ENCODE data around the gene SCYGR6.

SCYGR6 gene

GRCh38 chr2:227706859-227707258 lies 17.7 kb downstream of the SCYGR6 start:
- TF ChIP-seq POLR2A (IDR thresholded peaks at IDR 0.05; ENCODE audit: low read depth, low read length) (no peak), POLR2AphosphoS5 (IDR thresholded peaks at IDR 0.05; ENCODE audit: low read depth, low read length) (no peak), TAF1 (IDR thresholded peaks at IDR 0.05; ENCODE audit: borderline replicate concordance, low read depth, low read length) (no peak)
- FAIRE-seq (no peak), DNase-seq (ENCODE audit: insufficient read length) (no peak)

- DNase-seq (ENCODE audit: insufficient read length) = no peak
- no peak for TF ChIP-seq POLR2A (IDR thresholded peaks at IDR 0.05; ENCODE audit: low read depth, low read length)
- TF ChIP-seq TAF1 (IDR thresholded peaks at IDR 0.05; ENCODE audit: borderline replicate concordance, low read depth, low read length) = no peak
- no peak for TF ChIP-seq POLR2AphosphoS5 (IDR thresholded peaks at IDR 0.05; ENCODE audit: low read depth, low read length)
- no peak for FAIRE-seq
These were observed 20.6 kb downstream of the SCYGR6 start for GRCh38 chr2:227703961-227704360.

GRCh38 chr2:227703280-227703732 lies 21.3 kb downstream of the SCYGR6 start:
- DNase-seq (ENCODE audit: insufficient read length) (no peak), FAIRE-seq (no peak)
- TF ChIP-seq POLR2AphosphoS5 (IDR thresholded peaks at IDR 0.05; ENCODE audit: low read depth, low read length) (no peak), POLR2A (IDR thresholded peaks at IDR 0.05; ENCODE audit: low read depth, low read length) (no peak), TAF1 (IDR thresholded peaks at IDR 0.05; ENCODE audit: borderline replicate concordance, low read depth, low read length) (no peak)

- DNase-seq (ENCODE audit: insufficient read length) = no peak
- FAIRE-seq = no peak
- no peak for TF ChIP-seq POLR2A (IDR thresholded peaks at IDR 0.05; ENCODE audit: low read depth, low read length)
- TF ChIP-seq POLR2AphosphoS5 (IDR thresholded peaks at IDR 0.05; ENCODE audit: low read depth, low read length) = no peak
- no peak for TF ChIP-seq TAF1 (IDR thresholded peaks at IDR 0.05; ENCODE audit: borderline replicate concordance, low read depth, low read length)
These were observed 23.0 kb downstream of the SCYGR6 start for GRCh38 chr2:227701556-227701955.

- no peak for FAIRE-seq
- TF ChIP-seq TAF1 (IDR thresholded peaks at IDR 0.05; ENCODE audit: borderline replicate concordance, low read depth, low read length) (no peak), POLR2A (IDR thresholded peaks at IDR 0.05; ENCODE audit: low read depth, low read length) (no peak), POLR2AphosphoS5 (IDR thresholded peaks at IDR 0.05; ENCODE audit: low read depth, low read length) (no peak)
- DNase-seq (ENCODE audit: insufficient read length) = no peak
These were observed 27.4 kb downstream of the SCYGR6 start for GRCh38 chr2:227696990-227697679.

- DNase-seq (ENCODE audit: insufficient read length) = no peak
- FAIRE-seq = no peak
- no peak for TF ChIP-seq POLR2A (IDR thresholded peaks at IDR 0.05; ENCODE audit: low read depth, low read length)
- no peak for TF ChIP-seq POLR2AphosphoS5 (IDR thresholded peaks at IDR 0.05; ENCODE audit: low read depth, low read length)
- TF ChIP-seq TAF1 (IDR thresholded peaks at IDR 0.05; ENCODE audit: borderline replicate concordance, low read depth, low read length) = no peak
These were observed 37.4 kb downstream of the SCYGR6 start for GRCh38 chr2:227687189-227687588.

- FAIRE-seq (no peak), DNase-seq (ENCODE audit: insufficient read length) (no peak)
- TF ChIP-seq TAF1 (IDR thresholded peaks at IDR 0.05; ENCODE audit: borderline replicate concordance, low read depth, low read length) = no peak
- TF ChIP-seq POLR2AphosphoS5 (IDR thresholded peaks at IDR 0.05; ENCODE audit: low read depth, low read length) = no peak
- no peak for TF ChIP-seq POLR2A (IDR thresholded peaks at IDR 0.05; ENCODE audit: low read depth, low read length)
These were observed 40.3 kb downstream of the SCYGR6 start for GRCh38 chr2:227684258-227684657.

GRCh38 chr2:227677928-227678327 lies 46.6 kb downstream of the SCYGR6 start:
- FAIRE-seq = no peak
- TF ChIP-seq POLR2AphosphoS5 (IDR thresholded peaks at IDR 0.05; ENCODE audit: low read depth, low read length) (no peak), POLR2A (IDR thresholded peaks at IDR 0.05; ENCODE audit: low read depth, low read length) (no peak)
- DNase-seq (ENCODE audit: insufficient read length) = no peak

- no peak for TF ChIP-seq POLR2AphosphoS5 (IDR thresholded peaks at IDR 0.05; ENCODE audit: low read depth, low read length)
- no peak for TF ChIP-seq TAF1 (IDR thresholded peaks at IDR 0.05; ENCODE audit: borderline replicate concordance, low read depth, low read length)
- no peak for TF ChIP-seq POLR2A (IDR thresholded peaks at IDR 0.05; ENCODE audit: low read depth, low read length)
- no peak for FAIRE-seq
- DNase-seq (ENCODE audit: insufficient read length) = no peak
These were observed 50.1 kb downstream of the SCYGR6 start for GRCh38 chr2:227674485-227674884.
